Liver (tissue), 9 donors: ENCODE results near the gene LYPD8. TPM values are rescaled to one million over a fixed set of nuclear protein-coding genes. Genes with fewer than 3 reads are reported as not detected.

Experiments
- DNase-seq: peaks from one replicate; pipeline ENCODE4 v3.0.0-alpha.2; 2017; ENCODE audit warnings: low spot score
- H3K27ac ChIP-seq, 2 donors: one replicate each; pipeline ENCODE4 v1.7.0; 2013; ENCODE audit warnings: inconsistent platforms in 2 of 2, low read length in 2 of 2, control low read depth in 1 of 2, low read depth in 1 of 2, mild to moderate bottlenecking in 1 of 2
- H3K27me3 ChIP-seq, 4 donors: one replicate each; pipeline versions ENCODE4 v1.6.1 to v1.7.0; 2013; ENCODE audit warnings: low read length in 3 of 4, inconsistent platforms in 1 of 4, mild to moderate bottlenecking in 1 of 4, moderate library complexity in 1 of 4; ENCODE audit not compliant: control insufficient read depth in 4 of 4, insufficient read depth in 4 of 4
- H3K36me3 ChIP-seq, 4 donors: one replicate each; pipeline versions ENCODE4 v1.6.1 to v1.7.0; 2013; ENCODE audit warnings: low read length in 3 of 4, mild to moderate bottlenecking in 3 of 4, low read depth in 1 of 4, moderate library complexity in 1 of 4; ENCODE audit not compliant: control insufficient read depth in 4 of 4, insufficient read depth in 3 of 4
- H3K4me1 ChIP-seq, 4 donors: one replicate each; pipeline versions ENCODE4 v1.6.1 to v1.7.0; 2013; ENCODE audit warnings: low read length in 3 of 4, mild to moderate bottlenecking in 3 of 4, moderate library complexity in 1 of 4; ENCODE audit not compliant: control insufficient read depth in 4 of 4, insufficient read depth in 4 of 4
- H3K4me3 ChIP-seq, 3 donors: one replicate each; pipeline versions ENCODE4 v1.6.1 to v1.7.0; 2013; ENCODE audit warnings: low read length in 3 of 3, control low read depth in 1 of 3, low read depth in 1 of 3, mild to moderate bottlenecking in 1 of 3
- H3K9ac ChIP-seq, 2 donors: one replicate each; pipeline ENCODE4 v1.7.0; 2013; ENCODE audit warnings: low read length in 2 of 2, mild to moderate bottlenecking in 2 of 2, moderate library complexity in 2 of 2, control low read depth in 1 of 2, low read depth in 1 of 2
- H3K9me3 ChIP-seq, 4 donors: one replicate each; pipeline versions ENCODE4 v1.6.1 to v1.7.0; 2013; ENCODE audit warnings: low read length in 3 of 4; ENCODE audit not compliant: control insufficient read depth in 4 of 4
- ATF3 ChIP-seq: IDR thresholded peaks from 2 replicates; pipeline ENCODE4 v1.6.1; 2016; ENCODE audit warnings: antibody characterized with exemption
- CTCF ChIP-seq: fragments of 150-350 bp; IDR thresholded peaks from 2 replicates; pipeline ENCODE4 v1.5.1; 2017; ENCODE audit warnings: improper control_type of control experiment, low read depth, low read length; ENCODE audit not compliant: missing input control
- EGR1 ChIP-seq, 2 donors: IDR thresholded peaks; 2 replicates each; pipeline ENCODE4 v1.6.1; 2016 to 2018; ENCODE audit warnings: antibody characterized with exemption in 2 of 2, low read depth in 2 of 2
- FOXA1 ChIP-seq: IDR thresholded peaks from 2 replicates; pipeline ENCODE4 v1.6.1; 2016; ENCODE audit warnings: antibody characterized with exemption
- FOXA2 ChIP-seq: IDR thresholded peaks from 2 replicates; pipeline ENCODE4 v1.6.1; 2016; ENCODE audit warnings: antibody characterized with exemption
- GABPA ChIP-seq, 2 donors: IDR thresholded peaks in 1 of 2; conservative IDR thresholded peaks in 1 of 2; 2 replicates each; pipeline ENCODE4 v1.6.1; 2016; ENCODE audit warnings: antibody characterized with exemption in 2 of 2, mild to moderate bottlenecking in 1 of 2, moderate library complexity in 1 of 2
- HNF4A ChIP-seq, 2 donors: conservative IDR thresholded peaks; 2 replicates each; pipeline ENCODE4 v1.6.1; 2016; ENCODE audit warnings: antibody characterized with exemption in 2 of 2, mild to moderate bottlenecking in 2 of 2
- HNF4G ChIP-seq: IDR thresholded peaks from 2 replicates; pipeline ENCODE4 v1.6.1; 2016; ENCODE audit warnings: antibody characterized with exemption
- JUND ChIP-seq, 2 donors: IDR thresholded peaks; 2 replicates each; pipeline ENCODE4 v1.6.1; 2016; ENCODE audit warnings: antibody characterized with exemption in 2 of 2
- MAX ChIP-seq: IDR thresholded peaks from 2 replicates; pipeline ENCODE4 v1.6.1; 2016; ENCODE audit warnings: antibody characterized with exemption
- NR2F2 ChIP-seq: IDR thresholded peaks from 2 replicates; pipeline ENCODE4 v1.6.1; 2016; ENCODE audit warnings: antibody characterized with exemption
- RAD21 ChIP-seq, 2 donors: IDR thresholded peaks; 2 replicates each; pipeline ENCODE4 v1.6.1; 2016; ENCODE audit warnings: antibody characterized with exemption in 2 of 2, mild to moderate bottlenecking in 2 of 2
- RXRA ChIP-seq, 2 donors: IDR thresholded peaks; 2 replicates each; pipeline ENCODE4 v1.6.1; 2017 to 2018; ENCODE audit warnings: antibody characterized with exemption in 2 of 2, mild to moderate bottlenecking in 1 of 2
- SP1 ChIP-seq: IDR thresholded peaks from 2 replicates; pipeline ENCODE4 v1.6.1; 2018; ENCODE audit warnings: antibody characterized with exemption, mild to moderate bottlenecking
- TAF1 ChIP-seq: conservative IDR thresholded peaks from 2 replicates; pipeline ENCODE4 v1.6.1; 2016; ENCODE audit warnings: antibody characterized with exemption, mild to moderate bottlenecking
- YY1 ChIP-seq: IDR thresholded peaks from 2 replicates; pipeline ENCODE4 v1.6.1; 2016; ENCODE audit warnings: antibody characterized with exemption, mild to moderate bottlenecking
- ZBTB33 ChIP-seq: IDR thresholded peaks from 2 replicates; pipeline ENCODE4 v1.6.1; 2016; ENCODE audit warnings: antibody characterized with exemption
- WGBS: extraction: QIAGEN DNeasy Blood & Tissue Kit; methylation state at CpG from one replicate; pipeline ENCODE4 v1.1.7; 2013; 5-methylcytosine and 5-hydroxymethylcytosine counted together
- polyA plus RNA-seq, 2 donors: library from polyadenylated mRNA; stranded (reverse) in 1 of 2; unstranded in 1 of 2; fragments of 200-250 nt in 1 of 2; fragments of >200 nt in 1 of 2; fragmentation: Nextera tagmentation in 1 of 2; extraction: Ambion mirVana in 1 of 2; gene quantifications; one replicate each; pipeline versions ENCODE4 v1.2.1 to v1.2.3, GENCODE V29; 2013 to 2015
- total RNA-seq, 2 donors: library from RNA; depleted of rRNA; stranded (reverse); fragments of >200 nt; gene quantifications; one replicate each; pipeline ENCODE4 v1.2.3, GENCODE V29; 2014
- donor health status: healthy.
- donor health status: healthy.
- donor health status: healthy.
- donor health status: healthy.
- donor health status: healthy.

The LYPD8 gene
- total and polyA plus RNA-seq, 4 donors = not detected

GRCh38 chr1:248783367-248783766 lies 27.8 kb upstream of the LYPD8 start:
- Histone ChIP-seq H3K9me3 (no peaks in the 10 kb centered on the region), H3K9ac (no peak overlapping the region), H3K36me3 (no peaks in the 10 kb centered on the region), H3K27ac (no peak overlapping the region), H3K4me3 (no peak overlapping the region), H3K4me1 (no peaks in the 10 kb centered on the region), H3K27me3 (no peaks in the 10 kb centered on the region)
- WGBS = 66% methylated on average over 3 of the region's 3 CpGs
- DNase-seq = no peak
- TF ChIP-seq HNF4G = no peak
- no peak for TF ChIP-seq ATF3
- TF ChIP-seq JUND (IDR thresholded peaks at IDR 0.05) = no peak
- no peak for TF ChIP-seq YY1
- TF ChIP-seq NR2F2 = no peak
- TF ChIP-seq FOXA2 = no peak

GRCh38 chr1:248782416-248783141 lies 27.0 kb upstream of the LYPD8 start:
- H3K9me3 ChIP-seq = no peaks in the 10 kb centered on the region
- no peaks in the 10 kb centered on the region for H3K36me3 ChIP-seq
- WGBS = 89% methylated on average over 16 of the region's 16 CpGs
- H3K4me3 ChIP-seq = no peak overlapping the region
- no peak overlapping the region for H3K9ac ChIP-seq
- no peaks in the 10 kb centered on the region for H3K4me1 ChIP-seq
- no peak for TF ChIP-seq ZBTB33
- TF ChIP-seq ATF3 = no peak
- no peak for TF ChIP-seq RAD21 (IDR thresholded peaks at IDR 0.05)
- TF ChIP-seq MAX = no peak
- TF ChIP-seq FOXA2 = no peak
- no peak for TF ChIP-seq JUND (IDR thresholded peaks at IDR 0.05)
- TF ChIP-seq SP1 = no peak
- no peak for TF ChIP-seq GABPA (IDR thresholded peaks at IDR 0.05 in 1 of 2, conservative IDR thresholded peaks at IDR 0.05 in 1 of 2)
- TF ChIP-seq NR2F2 = no peak
- no peak for TF ChIP-seq EGR1 (IDR thresholded peaks at IDR 0.05; ENCODE audit: low read depth in 2 of 2)
- H3K27me3 ChIP-seq = no peaks in the 10 kb centered on the region
- H3K27ac ChIP-seq = no peak overlapping the region
- DNase-seq = no peak

- Histone ChIP-seq H3K27ac (no peak overlapping the region), H3K36me3 (no peaks in the 10 kb centered on the region), H3K9me3 (peaks cover 0 to 3% (median 1%) of the 10 kb centered on the region in 4 donors), H3K4me3 (no peak overlapping the region), H3K4me1 (no peaks in the 10 kb centered on the region), H3K9ac (no peak overlapping the region), H3K27me3 (no peaks in the 10 kb centered on the region)
- 78% methylated on average over 2 of the region's 2 CpGs for WGBS
- DNase-seq = no peak
- TF ChIP-seq ATF3 (no peak), GABPA (IDR thresholded peaks at IDR 0.05 in 1 of 2, conservative IDR thresholded peaks at IDR 0.05 in 1 of 2) (no peak), EGR1 (IDR thresholded peaks at IDR 0.05; ENCODE audit: low read depth in 2 of 2) (no peak), RXRA (IDR thresholded peaks at IDR 0.05) (no peak), ZBTB33 (no peak), CTCF (no peak), TAF1 (no peak), HNF4A (conservative IDR thresholded peaks at IDR 0.05) (no peak), FOXA1 (no peak), RAD21 (IDR thresholded peaks at IDR 0.05) (no peak), NR2F2 (no peak)
Observed at GRCh38 chr1:248779350-248779749, 23.8 kb upstream of the LYPD8 start.
